Mesenchymal stem cell (in vitro differentiated cells and primary cell): ENCODE measurements around the gene NDUFS6.

ENCODE experiments used
- DNase-seq: peaks from one replicate; pipeline ENCODE4 v3.0.0-alpha.2; 2013
- H2AFZ ChIP-seq: one replicate; pipeline ENCODE4 v1.6.1; 2013; ENCODE audit warnings: low read depth, mild to moderate bottlenecking, control low read depth, inconsistent platforms, low read length, moderate library complexity
- H2AK5ac ChIP-seq: 2 replicates; pipeline ENCODE4 v1.6.1; 2013; ENCODE audit warnings: low read length, moderate library complexity, mild to moderate bottlenecking, inconsistent platforms; ENCODE audit not compliant: severe bottlenecking
- H2BK120ac ChIP-seq: one replicate; pipeline ENCODE4 v1.6.1; 2013; ENCODE audit warnings: low read depth, mild to moderate bottlenecking, inconsistent platforms, low read length, moderate library complexity
- H2BK12ac ChIP-seq, 2 experiments: one replicate each; pipeline ENCODE4 v1.6.1; 2013; ENCODE audit warnings: inconsistent platforms in 2 of 2, low read length in 2 of 2, mild to moderate bottlenecking in 2 of 2, moderate library complexity in 2 of 2, control low read depth in 1 of 2
- H2BK15ac ChIP-seq: one replicate; pipeline ENCODE4 v1.6.1; 2013; ENCODE audit warnings: mild to moderate bottlenecking, low read depth, inconsistent platforms; ENCODE audit not compliant: poor library complexity, severe bottlenecking
- H2BK5ac ChIP-seq: 2 replicates; pipeline ENCODE4 v1.6.1; 2013; ENCODE audit warnings: low read depth, mild to moderate bottlenecking, low read length, control low read depth, inconsistent platforms; ENCODE audit not compliant: poor library complexity, severe bottlenecking
- H3K14ac ChIP-seq, 2 experiments: one replicate each; pipeline ENCODE4 v1.6.1; 2013; ENCODE audit warnings: inconsistent platforms in 2 of 2, low read length in 2 of 2, control low read depth in 1 of 2, mild to moderate bottlenecking in 1 of 2, moderate library complexity in 1 of 2
- H3K18ac ChIP-seq, 2 experiments: one replicate each; pipeline ENCODE4 v1.6.1; 2013; ENCODE audit warnings: inconsistent platforms in 2 of 2, low read length in 2 of 2, control low read depth in 1 of 2, low read depth in 1 of 2, mild to moderate bottlenecking in 1 of 2
- H3K23ac ChIP-seq, 2 experiments: one replicate each; pipeline ENCODE4 v1.6.1; 2013; ENCODE audit warnings: inconsistent platforms in 2 of 2, low read length in 2 of 2, mild to moderate bottlenecking in 2 of 2, moderate library complexity in 2 of 2, control low read depth in 1 of 2
- H3K27ac ChIP-seq: 2 replicates; pipeline ENCODE4 v1.5.1; 2013; ENCODE audit warnings: mild to moderate bottlenecking, moderate library complexity, low read length, control low read depth, inconsistent platforms; ENCODE audit not compliant: poor library complexity, severe bottlenecking
- H3K27me3 ChIP-seq, 2 experiments: 2 replicates each; pipeline versions ENCODE4 v1.6.1 to v1.7.0; 2013; ENCODE audit warnings: low read length in 2 of 2, mild to moderate bottlenecking in 2 of 2, moderate library complexity in 2 of 2, control low read depth in 1 of 2, inconsistent platforms in 1 of 2; ENCODE audit not compliant: control insufficient read depth in 1 of 2, insufficient read depth in 1 of 2
- H3K36me3 ChIP-seq, 2 experiments: 2 replicates each; pipeline versions ENCODE4 v1.6.1 to v1.7.0; 2013; ENCODE audit warnings: low read length in 2 of 2, control low read depth in 1 of 2, inconsistent platforms in 1 of 2, low read depth in 1 of 2, mild to moderate bottlenecking in 1 of 2; ENCODE audit not compliant: insufficient read depth in 2 of 2, control insufficient read depth in 1 of 2
- H3K4ac ChIP-seq, 2 experiments: one replicate each; pipeline ENCODE4 v1.6.1; 2013; ENCODE audit warnings: inconsistent platforms in 2 of 2, low read length in 2 of 2, mild to moderate bottlenecking in 2 of 2, moderate library complexity in 2 of 2, control low read depth in 1 of 2, low read depth in 1 of 2
- H3K4me1 ChIP-seq: 2 replicates; pipeline ENCODE4 v1.6.1; 2013; ENCODE audit warnings: low read depth, low read length, control low read depth; ENCODE audit not compliant: control insufficient read depth, insufficient read depth
- H3K4me2 ChIP-seq: 2 replicates; pipeline ENCODE4 v1.6.1; 2013; ENCODE audit warnings: low read length, mild to moderate bottlenecking, inconsistent platforms; ENCODE audit not compliant: poor library complexity, severe bottlenecking
- H3K4me3 ChIP-seq, 2 experiments: 2 replicates each; pipeline versions ENCODE4 v1.5.1 to v1.7.0; 2013; ENCODE audit warnings: low read length in 2 of 2, mild to moderate bottlenecking in 2 of 2, control low read depth in 1 of 2, low read depth in 1 of 2; ENCODE audit not compliant: insufficient read depth in 1 of 2
- H3K79me1 ChIP-seq: replicated peaks from 2 replicates; pipeline ENCODE4 v1.6.1; 2013; ENCODE audit warnings: mild to moderate bottlenecking, control low read depth, low read length, inconsistent platforms; ENCODE audit not compliant: poor library complexity, severe bottlenecking
- H3K9ac ChIP-seq: 2 replicates; pipeline ENCODE4 v1.7.0; 2013; ENCODE audit warnings: mild to moderate bottlenecking, low read length, moderate library complexity
- H3K9me3 ChIP-seq: 2 replicates; pipeline ENCODE4 v1.7.0; 2013; ENCODE audit warnings: mild to moderate bottlenecking, low read length; ENCODE audit not compliant: control insufficient read depth
- H4K8ac ChIP-seq: one replicate; pipeline ENCODE4 v1.6.1; 2013; ENCODE audit warnings: inconsistent platforms, mild to moderate bottlenecking, low read length, moderate library complexity
- H4K91ac ChIP-seq: one replicate; pipeline ENCODE4 v1.6.1; 2013; ENCODE audit warnings: mild to moderate bottlenecking, low read length, inconsistent platforms
- WGBS: methylation state at CpG from one replicate; pipeline ENCODE4 v1.1.7; 2013; ENCODE audit warnings: mixed read lengths; 5-methylcytosine and 5-hydroxymethylcytosine counted together

The NDUFS6 gene

DNA sequence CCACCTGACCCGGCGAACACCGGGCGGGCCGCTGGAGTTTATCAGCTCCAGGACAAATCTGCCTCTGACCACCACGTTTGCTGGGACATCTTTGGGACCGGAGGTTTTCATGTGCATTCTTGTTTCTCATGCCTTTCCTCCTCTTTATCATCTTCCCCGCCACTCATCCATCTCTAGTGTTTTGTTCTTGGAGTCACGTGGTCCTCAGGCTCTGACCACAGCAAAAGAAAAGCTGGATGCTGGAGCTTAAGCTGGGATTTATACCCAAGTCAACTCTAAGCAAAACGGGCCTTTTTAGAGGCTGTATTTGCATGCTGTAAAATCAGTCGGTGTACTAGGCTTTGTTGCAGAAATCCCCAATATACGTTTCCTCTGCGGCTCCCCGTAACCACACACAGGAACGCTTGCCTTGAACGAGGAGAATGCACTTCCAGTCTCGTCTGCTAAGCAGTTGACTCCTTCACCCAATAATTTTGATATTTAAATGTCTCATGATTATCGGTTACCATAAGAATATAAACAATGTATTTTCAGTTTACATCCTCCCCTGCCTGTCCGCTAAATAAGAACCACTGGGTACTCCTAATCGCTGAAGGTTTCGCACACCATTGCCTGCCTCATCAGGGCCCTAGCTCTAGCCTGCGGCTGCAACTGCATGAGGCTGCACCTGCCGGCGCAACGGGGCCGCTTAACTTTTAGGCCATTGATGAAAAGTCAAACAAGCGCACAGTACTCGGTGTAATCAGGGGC is 560 bp upstream of the NDUFS6 start:
- peak overlapping the region; percentile 30 to 68 for H3K18ac ChIP-seq
- no peak overlapping the region for H3K14ac ChIP-seq
- peak overlapping the region; percentile 85 for H4K8ac ChIP-seq
- H3K9ac ChIP-seq: peak overlapping the region; percentile 97
- no peak overlapping the region for H2BK15ac ChIP-seq
- peak overlapping the region; percentile 89 for H2AFZ ChIP-seq
- H3K27me3 ChIP-seq: no peaks in the 10 kb centered on the region
- no peak overlapping the region for H2BK5ac ChIP-seq
- H4K91ac ChIP-seq: no peak overlapping the region
- H3K4ac ChIP-seq: peak overlapping the region in 1 of 2 experiments; percentile 65
- H3K4me2 ChIP-seq: peak overlapping the region; percentile 93
- H3K79me1 ChIP-seq: peaks cover 37% of the 10 kb centered on the region
- H3K4me3 ChIP-seq: peak overlapping the region; percentile 96 to 98
- H2BK120ac ChIP-seq: no peak overlapping the region
- H3K23ac ChIP-seq: peak overlapping the region in 1 of 2 experiments; percentile 50
- H2AK5ac ChIP-seq: no peak overlapping the region
- DNase-seq: peak; percentile 58
- no peaks in the 10 kb centered on the region for H3K9me3 ChIP-seq
- under 1% methylated on average over 26 of the region's 28 CpGs for WGBS
- peaks cover 47 to 61% of the 10 kb centered on the region in 2 experiments for H3K36me3 ChIP-seq
- peak overlapping the region; percentile 78 for H3K27ac ChIP-seq
- H2BK12ac ChIP-seq: no peak overlapping the region
- H3K4me1 ChIP-seq: peaks cover 19% of the 10 kb centered on the region

DNA sequence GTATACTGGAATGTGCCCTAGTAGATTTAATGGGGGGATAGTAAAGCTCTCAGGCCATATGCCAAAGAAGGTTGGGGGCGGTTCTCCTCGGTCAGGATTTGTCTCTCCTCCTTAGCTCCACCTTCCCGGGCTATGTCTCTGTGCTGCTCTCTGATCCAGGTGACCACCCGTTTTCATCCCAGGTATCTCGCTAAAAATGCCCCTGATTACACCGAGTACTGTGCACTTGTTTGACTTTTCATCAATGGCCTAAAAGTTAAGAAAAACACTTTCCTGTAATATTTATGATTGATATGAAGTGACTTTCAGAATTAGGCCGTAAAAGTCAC is 724 bp downstream of the NDUFS6 start:
- H4K91ac ChIP-seq: no peak overlapping the region
- H3K4ac ChIP-seq: no peak overlapping the region
- H3K9ac ChIP-seq: peak overlapping the region; percentile 97
- H2BK120ac ChIP-seq: no peak overlapping the region
- no peak overlapping the region for H2BK12ac ChIP-seq
- no peak overlapping the region for H3K23ac ChIP-seq
- H3K79me1 ChIP-seq: peaks cover 39% of the 10 kb centered on the region
- no peak overlapping the region for H3K14ac ChIP-seq
- peaks cover 47 to 61% of the 10 kb centered on the region in 2 experiments for H3K36me3 ChIP-seq
- no peak overlapping the region for H2BK15ac ChIP-seq
- peaks cover 16% of the 10 kb centered on the region for H3K4me1 ChIP-seq
- H2AK5ac ChIP-seq: no peak overlapping the region
- H3K4me2 ChIP-seq: peak overlapping the region; percentile 75
- peak overlapping the region in 1 of 2 experiments; percentile 98 for H3K4me3 ChIP-seq
- H3K18ac ChIP-seq: no peak overlapping the region
- no peak overlapping the region for H2AFZ ChIP-seq
- peak; percentile 32 for DNase-seq
- no peaks in the 10 kb centered on the region for H3K27me3 ChIP-seq
- no peak overlapping the region for H3K27ac ChIP-seq
- no peaks in the 10 kb centered on the region for H3K9me3 ChIP-seq
- 25% methylated on average over 4 of the region's 7 CpGs for WGBS
- no peak overlapping the region for H2BK5ac ChIP-seq
- no peak overlapping the region for H4K8ac ChIP-seq

DNA sequence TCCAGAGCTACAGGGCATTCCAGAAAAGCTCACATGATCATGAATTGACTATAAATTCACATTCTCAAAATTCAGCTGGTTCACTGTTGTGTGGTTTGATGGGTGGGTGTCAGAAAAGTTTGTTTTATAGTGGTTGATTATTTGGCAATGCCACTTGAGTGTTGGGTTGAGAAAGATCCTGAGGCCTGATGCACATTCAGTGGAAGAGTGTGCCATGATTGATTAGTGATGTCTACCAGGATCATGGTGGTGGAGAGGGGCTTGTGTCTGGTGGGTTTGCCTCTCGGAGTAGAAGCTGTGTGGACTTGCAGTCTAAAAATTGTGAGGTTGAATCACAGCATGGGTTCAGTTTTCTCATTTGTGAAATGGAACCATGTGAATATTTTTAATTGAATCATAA is 2.0 kb downstream of the NDUFS6 start:
- Histone ChIP-seq H4K91ac (no peak overlapping the region), H3K79me1 (peaks cover 33% of the 10 kb centered on the region), H3K4me2 (no peak overlapping the region), H3K18ac (no peak overlapping the region), H2AFZ (no peak overlapping the region), H3K23ac (no peak overlapping the region), H3K27me3 (no peaks in the 10 kb centered on the region), H3K9ac (no peak overlapping the region), H3K4me1 (peaks cover 13% of the 10 kb centered on the region), H3K4me3 (no peak overlapping the region), H2BK5ac (no peak overlapping the region), H2BK12ac (no peak overlapping the region), H3K4ac (no peak overlapping the region), H3K36me3 (peaks cover 46 to 61% of the 10 kb centered on the region in 2 experiments), H4K8ac (no peak overlapping the region), H2AK5ac (no peak overlapping the region), H3K14ac (no peak overlapping the region), H3K9me3 (no peaks in the 10 kb centered on the region), H3K27ac (no peak overlapping the region), H2BK120ac (no peak overlapping the region), H2BK15ac (no peak overlapping the region)
- 94% methylated on average over 1 of the region's 1 CpG for WGBS
- no peak for DNase-seq

DNA sequence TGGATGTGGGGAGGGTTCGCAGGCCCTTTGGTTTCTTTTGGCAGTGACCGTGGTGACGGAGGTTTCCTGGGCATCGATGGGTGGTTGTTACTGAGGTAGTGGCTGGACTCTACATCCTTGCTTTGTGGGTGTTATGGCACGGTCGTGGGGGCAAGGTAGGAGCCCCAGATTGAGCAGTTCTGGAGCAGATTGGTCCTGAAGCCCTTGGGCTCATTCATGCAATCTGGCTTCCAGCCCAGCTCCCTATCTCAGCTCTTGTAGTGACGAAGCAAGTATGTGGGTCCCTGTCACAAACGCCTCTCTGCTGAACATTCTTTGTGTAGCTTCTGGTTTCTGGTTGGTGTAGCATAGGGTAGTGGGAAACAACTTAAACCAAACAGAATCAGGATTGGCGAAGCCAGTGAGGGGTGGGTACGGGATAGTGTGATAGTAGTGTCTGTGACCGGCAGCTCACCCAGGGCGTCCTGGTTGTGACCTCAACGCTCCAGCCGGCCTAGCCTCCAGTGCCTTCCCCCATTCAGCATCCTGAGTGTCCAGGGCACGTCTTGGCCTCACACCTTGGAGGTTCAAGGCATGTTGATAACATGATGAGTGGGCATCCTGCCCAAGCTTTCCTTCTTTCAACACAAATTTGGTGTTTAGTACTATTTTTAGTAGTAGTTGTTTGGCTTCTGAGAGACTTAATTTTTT is 2.9 kb downstream of the NDUFS6 start:
- Histone ChIP-seq H3K14ac (no peak overlapping the region), H2AFZ (no peak overlapping the region), H3K23ac (no peak overlapping the region), H3K4me3 (no peak overlapping the region), H2BK12ac (no peak overlapping the region), H3K79me1 (peaks cover 34% of the 10 kb centered on the region), H3K27ac (no peak overlapping the region), H3K36me3 (peaks cover 48 to 65% of the 10 kb centered on the region in 2 experiments), H2AK5ac (no peak overlapping the region), H2BK15ac (no peak overlapping the region), H2BK120ac (no peak overlapping the region), H3K4me1 (peaks cover 9% of the 10 kb centered on the region), H4K8ac (no peak overlapping the region), H3K4ac (no peak overlapping the region), H3K9me3 (no peaks in the 10 kb centered on the region), H3K9ac (no peak overlapping the region), H3K18ac (no peak overlapping the region), H2BK5ac (no peak overlapping the region), H3K27me3 (no peaks in the 10 kb centered on the region), H3K4me2 (no peak overlapping the region), H4K91ac (no peak overlapping the region)
- no peak for DNase-seq
- 95% methylated on average over 15 of the region's 15 CpGs for WGBS
